T-helper 17 cell (primary cell): ENCODE results near the gene SPDYE2. TPM values are rescaled to one million over a fixed set of nuclear protein-coding genes. Genes with fewer than 3 reads are reported as not detected.
"Not testable (repeated sequence)": the region's sequence is repeated elsewhere in the genome, so short reads cannot be mapped to it uniquely, and the experiment has no call there.

Experiments
- ATAC-seq: fragments of 150-1000 bp; cut with Tn5 transposase; 2 replicates; pipeline ENCODE4 v1.10.0; 2021; ENCODE audit warnings: mild to moderate bottlenecking, moderate library complexity
- DNase-seq, 3 donors: peaks; one replicate each; pipeline versions ENCODE4 v3.0.0 to v3.0.0-alpha.2; 2020 to 2021
- H3K9me3 ChIP-seq: one replicate; pipeline ENCODE4 v1.7.0; 2013; ENCODE audit warnings: low read length, mild to moderate bottlenecking; ENCODE audit not compliant: control insufficient read depth, poor library complexity, severe bottlenecking
- H3K27ac Mint-ChIP-seq: one replicate; pipeline ENCODE4 v1.8.0; 2022; ENCODE audit warnings: mild to moderate bottlenecking, moderate library complexity, mixed read lengths
- H3K27me3 Mint-ChIP-seq: one replicate; pipeline ENCODE4 v1.8.0; 2022; ENCODE audit warnings: mixed read lengths
- H3K36me3 Mint-ChIP-seq: one replicate; pipeline ENCODE4 v1.8.0; 2022; ENCODE audit warnings: low read depth, mixed read lengths
- H3K4me1 Mint-ChIP-seq: one replicate; pipeline ENCODE4 v1.8.0; 2022; ENCODE audit warnings: mild to moderate bottlenecking, mixed read lengths
- H3K4me3 Mint-ChIP-seq: one replicate; pipeline ENCODE4 v1.8.0; 2022; ENCODE audit warnings: mild to moderate bottlenecking, moderate library complexity, mixed read lengths
- total RNA-seq, 4 donors: library from RNA in 2 of 4; stranded (reverse) in 2 of 4; gene quantifications; one replicate each; pipeline ENCODE4 v1.2.3 and lab custom pipeline; 2022 to 2026

The SPDYE2 gene
- total RNA-seq (under 1 TPM; 0.21 to 0.55 TPM), total RNA-seq (lab: John Stamatoyannopoulos, UW) (0 reads per million in 2 donors)

DNA sequence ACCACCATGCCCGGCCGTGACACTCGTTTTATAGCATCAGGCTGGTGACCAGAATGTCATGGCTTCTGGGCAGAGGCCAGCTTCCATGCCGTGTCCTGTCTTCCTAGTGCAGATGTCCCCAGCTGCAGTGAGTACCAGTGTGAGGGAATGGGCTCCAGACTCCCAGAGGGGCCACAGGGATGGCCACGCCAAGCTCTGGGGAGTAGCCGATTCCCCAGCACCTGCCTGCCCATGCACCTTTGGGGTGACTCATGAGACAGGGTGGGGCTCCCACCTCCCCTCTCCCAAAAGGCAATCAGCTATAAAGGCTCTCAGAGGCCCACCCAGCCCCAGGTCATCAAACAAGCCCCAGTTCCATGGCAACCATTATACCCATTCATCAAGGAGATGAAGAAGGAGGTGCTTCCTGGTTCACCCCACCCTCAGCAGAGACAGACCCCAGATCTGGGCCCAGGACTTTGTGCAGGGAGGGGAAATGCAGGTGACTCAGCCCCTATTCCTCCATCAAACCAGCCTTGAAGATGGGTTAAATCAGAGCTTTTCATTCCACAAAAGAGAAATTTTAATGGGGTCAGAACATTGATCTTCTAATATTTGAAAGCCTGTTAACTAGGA lies at the start of gene SPDYE2:
Gene SPDYE2 (plus strand): TSS at position 419 of the 615 bp plus-strand sequence. CDS start 2,030 bp downstream, outside the sequence.
- not testable (repeated sequence) for H3K9me3 ChIP-seq, H3K4me1 Mint-ChIP-seq, DNase-seq, H3K27me3 Mint-ChIP-seq, ATAC-seq, H3K4me3 Mint-ChIP-seq, H3K27ac Mint-ChIP-seq, H3K36me3 Mint-ChIP-seq

- not testable (repeated sequence) for H3K27ac Mint-ChIP-seq, H3K4me1 Mint-ChIP-seq, DNase-seq, H3K9me3 ChIP-seq, ATAC-seq, H3K27me3 Mint-ChIP-seq, H3K4me3 Mint-ChIP-seq, H3K36me3 Mint-ChIP-seq
These were observed 47.9 kb upstream of the SPDYE2 start for GRCh38 chr7:102503141-102503540.

DNA sequence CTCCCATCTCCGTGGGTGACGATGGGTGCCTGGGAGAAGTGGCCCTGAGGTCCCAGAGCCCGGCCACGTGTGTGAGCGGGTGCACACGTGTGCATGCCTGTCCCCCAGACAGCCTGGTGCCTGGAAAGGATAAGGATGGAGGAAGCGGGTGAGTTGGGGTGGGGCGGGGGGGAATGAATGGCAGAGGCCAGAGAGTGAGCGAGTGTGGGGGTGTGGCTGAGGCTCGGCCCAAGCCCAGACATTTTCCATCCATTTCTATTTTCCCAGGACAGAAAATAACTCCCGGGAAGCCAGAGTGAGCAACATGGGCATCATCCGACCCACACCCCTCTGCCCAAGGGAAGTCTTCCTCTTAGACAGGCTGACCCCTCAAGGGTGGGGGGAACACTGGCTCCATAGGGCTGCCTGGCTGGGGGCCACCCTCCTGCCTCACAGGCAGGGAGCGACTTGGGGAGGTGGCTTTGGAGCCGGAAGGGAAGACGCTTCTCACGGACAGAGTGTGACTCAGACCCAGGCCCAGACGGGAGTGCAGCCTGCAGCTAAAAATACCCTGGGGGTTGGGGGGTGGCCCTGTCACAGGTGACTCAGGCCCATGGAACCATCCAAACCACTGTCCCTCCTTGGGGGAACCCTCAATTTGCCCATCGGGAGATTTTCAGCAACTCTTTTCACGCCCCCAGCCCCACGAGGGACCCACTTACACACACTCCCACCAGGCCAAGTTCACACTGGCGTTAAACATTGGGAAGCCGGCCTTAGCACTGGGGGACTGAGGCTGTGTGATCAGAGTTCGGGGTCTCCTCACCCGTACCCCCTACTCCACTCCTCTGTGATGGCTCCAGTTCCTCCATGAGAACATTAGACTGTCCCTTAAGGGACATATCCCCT lies 45.5 kb upstream of the SPDYE2 start:
- H3K36me3 Mint-ChIP-seq, H3K27ac Mint-ChIP-seq, H3K27me3 Mint-ChIP-seq, ATAC-seq, H3K9me3 ChIP-seq, H3K4me3 Mint-ChIP-seq, DNase-seq, H3K4me1 Mint-ChIP-seq: not testable (repeated sequence)

DNA sequence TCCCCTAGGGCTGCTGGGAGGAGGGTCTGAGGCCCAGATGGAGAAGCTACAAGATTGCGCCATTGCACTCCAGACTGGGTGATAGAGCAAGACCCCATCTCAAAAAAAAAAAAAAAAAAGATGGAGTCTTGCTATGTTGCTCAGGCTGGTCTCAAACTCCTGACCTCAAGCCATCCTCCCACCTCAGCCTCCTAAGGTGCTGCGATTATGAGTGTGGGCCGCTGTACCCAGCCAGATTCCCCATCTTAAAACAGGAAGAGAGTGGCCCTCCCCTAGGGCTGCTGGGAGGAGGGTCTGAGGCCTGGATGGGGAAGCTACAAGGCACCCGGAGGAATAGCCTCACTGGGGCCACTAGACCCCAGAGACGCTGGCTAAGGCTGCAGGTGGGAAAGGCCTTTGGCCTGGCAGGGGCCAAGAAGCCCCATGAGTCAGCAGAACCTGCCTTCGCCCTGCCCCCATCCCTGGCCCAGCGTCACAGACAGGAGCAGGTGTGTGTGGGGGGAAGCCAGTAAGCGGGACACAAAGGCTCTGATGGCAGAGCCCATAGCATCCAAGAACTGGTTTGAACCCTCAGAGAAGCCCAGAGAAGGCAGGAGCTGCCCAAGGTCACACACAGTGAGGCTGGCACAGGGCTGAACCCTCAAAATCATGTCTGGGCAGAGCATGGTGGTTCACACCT lies 43.5 kb upstream of the SPDYE2 start:
- H3K27ac Mint-ChIP-seq, H3K9me3 ChIP-seq, H3K27me3 Mint-ChIP-seq, DNase-seq, H3K4me1 Mint-ChIP-seq, H3K36me3 Mint-ChIP-seq, H3K4me3 Mint-ChIP-seq, ATAC-seq: not testable (repeated sequence)

DNA sequence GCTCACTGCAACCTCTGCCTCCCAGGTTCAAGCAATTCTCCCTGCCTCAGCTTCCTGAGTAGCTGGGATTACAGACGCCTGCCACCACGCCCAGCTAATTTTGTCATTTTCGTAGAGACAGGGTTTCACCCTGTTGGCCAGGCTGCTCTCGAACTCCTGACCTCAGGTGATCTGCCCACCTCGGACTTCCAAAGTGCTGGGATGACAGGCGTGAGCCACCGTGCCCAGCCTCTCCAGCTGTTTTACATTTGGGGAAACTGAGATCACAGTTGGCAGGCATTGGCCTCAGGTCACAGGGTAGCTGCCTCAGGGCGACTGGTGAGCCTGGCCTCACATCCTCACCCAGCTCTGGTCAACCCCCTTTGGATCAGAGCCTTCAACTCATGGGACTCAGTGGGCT lies 40.5 kb upstream of the SPDYE2 start:
- not testable (repeated sequence) for H3K9me3 ChIP-seq, H3K4me3 Mint-ChIP-seq, H3K27ac Mint-ChIP-seq, DNase-seq, H3K4me1 Mint-ChIP-seq, H3K36me3 Mint-ChIP-seq, H3K27me3 Mint-ChIP-seq, ATAC-seq

- H3K9me3 ChIP-seq, H3K27ac Mint-ChIP-seq, H3K36me3 Mint-ChIP-seq, H3K4me1 Mint-ChIP-seq, H3K27me3 Mint-ChIP-seq, DNase-seq: not testable (repeated sequence)
- ATAC-seq, result peak; percentile 83
- H3K4me3 Mint-ChIP-seq, result peak overlapping the region; percentile 50
These were observed 39.0 kb upstream of the SPDYE2 start for GRCh38 chr7:102511860-102512522.

- not testable (repeated sequence) for H3K36me3 Mint-ChIP-seq, DNase-seq, ATAC-seq, H3K9me3 ChIP-seq, H3K27ac Mint-ChIP-seq, H3K27me3 Mint-ChIP-seq, H3K4me1 Mint-ChIP-seq
- H3K4me3 Mint-ChIP-seq, result peak overlapping the region; percentile 50
These were observed 38.3 kb upstream of the SPDYE2 start for GRCh38 chr7:102512642-102513221.

GRCh38 chr7:102514881-102515721 lies 35.9 kb upstream of the SPDYE2 start:
- H3K27me3 Mint-ChIP-seq, H3K27ac Mint-ChIP-seq, H3K9me3 ChIP-seq, H3K4me1 Mint-ChIP-seq, H3K4me3 Mint-ChIP-seq, DNase-seq, H3K36me3 Mint-ChIP-seq, ATAC-seq: not testable (repeated sequence)

DNA sequence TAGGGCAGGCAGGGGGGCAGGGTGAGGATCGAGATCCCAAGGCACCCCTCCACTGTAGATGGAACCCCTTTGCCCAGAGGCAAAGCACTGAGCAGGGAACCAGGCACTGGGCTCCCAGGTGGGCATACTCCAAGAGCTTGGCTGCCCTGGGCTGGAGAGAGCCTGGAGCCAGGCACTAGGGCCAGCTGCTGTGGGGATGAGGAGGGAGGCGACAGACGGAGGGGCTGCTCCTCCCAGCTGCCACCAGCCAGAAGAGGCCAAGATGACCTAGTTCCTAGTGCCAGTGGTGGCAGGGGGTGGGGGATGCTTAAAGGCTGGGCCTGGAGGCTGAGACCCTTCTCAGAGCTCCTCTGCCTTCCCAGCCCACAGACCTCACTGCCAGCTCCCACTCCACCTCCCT lies 35.1 kb upstream of the SPDYE2 start:
- H3K27me3 Mint-ChIP-seq, H3K4me1 Mint-ChIP-seq, H3K4me3 Mint-ChIP-seq, H3K27ac Mint-ChIP-seq, ATAC-seq, DNase-seq, H3K36me3 Mint-ChIP-seq, H3K9me3 ChIP-seq: not testable (repeated sequence)

- ATAC-seq, H3K4me3 Mint-ChIP-seq, H3K36me3 Mint-ChIP-seq, H3K9me3 ChIP-seq, H3K27ac Mint-ChIP-seq, DNase-seq, H3K27me3 Mint-ChIP-seq, H3K4me1 Mint-ChIP-seq: not testable (repeated sequence)
These were observed 34.1 kb upstream of the SPDYE2 start for GRCh38 chr7:102516951-102517350.

GRCh38 chr7:102517550-102518147 lies 33.4 kb upstream of the SPDYE2 start, which contains the start of gene RASA4B:
RASA4B (minus strand) TSS chr7:102517777; CDS start chr7:102517710, 67 bp downstream.
- H3K4me1 Mint-ChIP-seq, H3K27me3 Mint-ChIP-seq, H3K27ac Mint-ChIP-seq, H3K9me3 ChIP-seq, H3K36me3 Mint-ChIP-seq: not testable (repeated sequence)
- peak in 2 of 3 donors; percentile 27 to 35 for DNase-seq
- peak within 1 kb of the TSS; percentile 71 for H3K4me3 Mint-ChIP-seq
- peak; percentile 100 for ATAC-seq

GRCh38 chr7:102520797-102521196 lies 30.2 kb upstream of the SPDYE2 start:
- not testable (repeated sequence) for H3K4me1 Mint-ChIP-seq, DNase-seq, H3K4me3 Mint-ChIP-seq, H3K27ac Mint-ChIP-seq, H3K9me3 ChIP-seq, H3K27me3 Mint-ChIP-seq, ATAC-seq, H3K36me3 Mint-ChIP-seq
